ENCODE results near the gene SLC52A1.

The SLC52A1 gene

GRCh38 chr17:4986951-4987766 is 48.1 kb downstream of the SLC52A1 start, which contains the start of gene CAMTA2 (continued):
- TF ChIP-seq PRDM6 (tag by site-specific recombination; IDR thresholded peaks at IDR 0.05) (no peak), SCRT2 (tag by site-specific recombination; IDR thresholded peaks at IDR 0.05) (no peak), PRDM2 (tag by site-specific recombination; IDR thresholded peaks at IDR 0.05; ENCODE audit: borderline replicate concordance) (no peak; the same call in 1 of the 2 replicates), ZNF280D (tag by site-specific recombination; IDR thresholded peaks at IDR 0.05) (no peak), ZNF362 (tag by site-specific recombination; IDR thresholded peaks at IDR 0.05) (no peak), ZBTB8A (tag by site-specific recombination; IDR thresholded peaks at IDR 0.05) (peak; percentile 89), ZNF146 (tag by site-specific recombination; IDR thresholded peaks at IDR 0.05) (peak; percentile 17; the same call in 1 of the 2 replicates), ZNF24 (tag by site-specific recombination; IDR thresholded peaks at IDR 0.05) (0 out of 2 replicates have a peak, but pooled peaks have one; percentile 65), HOXA7 (CRISPR knock-in tag; IDR thresholded peaks at IDR 0.05; ENCODE audit: borderline replicate concordance) (no peak), IKZF3 (tag by site-specific recombination; IDR thresholded peaks at IDR 0.05) (peak; percentile 85), TRIM28 (IDR thresholded peaks at IDR 0.05; ENCODE audit: borderline replicate concordance, low read length) (no peak), ZNF16 (tag by site-specific recombination; IDR thresholded peaks at IDR 0.05; ENCODE audit: low read depth) (no peak), ZNF530 (tag by site-specific recombination; IDR thresholded peaks at IDR 0.05; ENCODE audit: low read depth) (no peak), HIC1 (tag by site-specific recombination; IDR thresholded peaks at IDR 0.05) (peak; percentile 96), ZNF354C (tag by site-specific recombination; IDR thresholded peaks at IDR 0.05; ENCODE audit: borderline replicate concordance, low read depth) (no peak), ZNF692 (tag by site-specific recombination; IDR thresholded peaks at IDR 0.05) (peak; percentile 94)
- TF ChIP-seq, protein P1, sequence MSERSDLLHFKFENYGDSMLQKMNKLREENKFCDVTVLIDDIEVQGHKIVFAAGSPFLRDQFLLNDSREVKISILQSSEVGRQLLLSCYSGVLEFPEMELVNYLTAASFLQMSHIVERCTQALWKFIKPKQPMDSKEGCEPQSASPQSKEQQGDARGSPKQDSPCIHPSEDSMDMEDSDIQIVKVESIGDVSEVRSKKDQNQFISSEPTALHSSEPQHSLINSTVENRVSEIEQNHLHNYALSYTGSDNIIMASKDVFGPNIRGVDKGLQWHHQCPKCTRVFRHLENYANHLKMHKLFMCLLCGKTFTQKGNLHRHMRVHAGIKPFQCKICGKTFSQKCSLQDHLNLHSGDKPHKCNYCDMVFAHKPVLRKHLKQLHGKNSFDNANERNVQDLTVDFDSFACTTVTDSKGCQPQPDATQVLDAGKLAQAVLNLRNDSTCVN (tag by site-specific recombination; optimal IDR thresholded peaks at IDR 0.05) = peak; percentile 96
- TF ChIP-seq, protein P2, sequence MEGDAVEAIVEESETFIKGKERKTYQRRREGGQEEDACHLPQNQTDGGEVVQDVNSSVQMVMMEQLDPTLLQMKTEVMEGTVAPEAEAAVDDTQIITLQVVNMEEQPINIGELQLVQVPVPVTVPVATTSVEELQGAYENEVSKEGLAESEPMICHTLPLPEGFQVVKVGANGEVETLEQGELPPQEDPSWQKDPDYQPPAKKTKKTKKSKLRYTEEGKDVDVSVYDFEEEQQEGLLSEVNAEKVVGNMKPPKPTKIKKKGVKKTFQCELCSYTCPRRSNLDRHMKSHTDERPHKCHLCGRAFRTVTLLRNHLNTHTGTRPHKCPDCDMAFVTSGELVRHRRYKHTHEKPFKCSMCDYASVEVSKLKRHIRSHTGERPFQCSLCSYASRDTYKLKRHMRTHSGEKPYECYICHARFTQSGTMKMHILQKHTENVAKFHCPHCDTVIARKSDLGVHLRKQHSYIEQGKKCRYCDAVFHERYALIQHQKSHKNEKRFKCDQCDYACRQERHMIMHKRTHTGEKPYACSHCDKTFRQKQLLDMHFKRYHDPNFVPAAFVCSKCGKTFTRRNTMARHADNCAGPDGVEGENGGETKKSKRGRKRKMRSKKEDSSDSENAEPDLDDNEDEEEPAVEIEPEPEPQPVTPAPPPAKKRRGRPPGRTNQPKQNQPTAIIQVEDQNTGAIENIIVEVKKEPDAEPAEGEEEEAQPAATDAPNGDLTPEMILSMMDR (tag by site-specific recombination; IDR thresholded peaks at IDR 0.05) = peak; percentile 99

Measured in HEK293 (cell line).